ENCODE results near the gene MVB12A.

GRCh38 chr19:17391371-17392151, 28.3 kb upstream of the MVB12A start:
- TF ChIP-seq MYC (IDR thresholded peaks at IDR 0.05; ENCODE audit: insufficient read depth, insufficient read length, insufficient replicate concordance, low read length, severe bottlenecking) (no peak), NRF1 (conservative IDR thresholded peaks at IDR 0.05; ENCODE audit: low read depth, low read length) (no peak), RELA (IDR thresholded peaks at IDR 0.05; ENCODE audit: borderline replicate concordance, partially characterized antibody) (no peak), HCFC1 (IDR thresholded peaks at IDR 0.05; ENCODE audit: low read length) (no peak)
